GM12875 (cell line): ENCODE results near the gene WNT11.

Source experiments
- H3K4me3 ChIP-seq: one replicate; pipeline ENCODE4 v1.5.1; 2011; ENCODE audit warnings: low read depth, low read length, control low read depth
- CTCF ChIP-seq: IDR thresholded peaks from 2 replicates; pipeline ENCODE4 v1.5.1; 2011; ENCODE audit warnings: low read depth, mild to moderate bottlenecking, control low read depth, inconsistent platforms, low read length, moderate library complexity, borderline replicate concordance; ENCODE audit not compliant: insufficient read depth

Gene WNT11

GRCh38 chr11:76175783-76176182, 30.5 kb downstream of the WNT11 start:
- H3K4me3 ChIP-seq, result no peak overlapping the region
- TF ChIP-seq CTCF, result no peak

DNA sequence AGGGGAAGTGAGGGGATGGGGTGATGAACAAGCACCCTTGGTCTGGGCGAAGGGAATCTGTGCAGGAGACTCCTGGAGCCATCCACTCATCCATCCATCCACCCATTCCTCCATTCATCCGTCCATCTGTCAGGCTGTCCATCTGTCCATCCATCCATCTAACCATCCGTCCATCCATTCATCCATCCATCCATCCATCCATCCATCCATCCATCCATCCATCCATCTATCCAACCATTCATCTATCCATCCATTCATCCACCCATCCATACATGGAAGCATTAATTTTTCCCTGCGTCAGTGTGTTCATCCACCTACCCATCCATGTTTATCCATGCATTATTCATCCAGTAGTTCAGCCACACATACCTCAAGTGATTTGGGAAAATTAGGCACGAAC, 32.0 kb downstream of the WNT11 start:
- no peak overlapping the region for H3K4me3 ChIP-seq
- TF ChIP-seq CTCF, result no peak

DNA sequence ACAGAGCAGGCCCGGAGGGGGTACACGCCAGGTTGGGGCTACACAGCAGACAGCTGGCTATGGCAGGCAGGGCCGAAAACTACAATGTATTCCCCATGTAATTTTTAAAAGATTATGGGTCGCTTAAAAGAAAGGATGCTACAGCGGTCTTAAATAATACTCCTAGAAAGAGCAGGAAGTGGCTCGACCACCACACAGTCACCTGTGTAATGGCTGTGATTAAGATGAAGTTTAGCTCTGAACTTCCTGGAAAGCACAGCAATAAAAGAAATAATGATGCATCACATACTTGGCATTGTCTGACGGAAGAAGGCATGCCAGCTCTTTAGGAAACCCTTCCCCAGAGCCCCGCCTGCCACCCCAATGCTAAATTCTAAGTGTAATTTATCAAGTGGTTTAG, 32.6 kb downstream of the WNT11 start:
- no peak overlapping the region for H3K4me3 ChIP-seq
- TF ChIP-seq CTCF, result no peak

- H3K4me3 ChIP-seq, result no peak overlapping the region
- no peak for TF ChIP-seq CTCF
Observed at GRCh38 chr11:76172583-76172982, 33.7 kb downstream of the WNT11 start.

- no peak overlapping the region for H3K4me3 ChIP-seq
- no peak for TF ChIP-seq CTCF
Observed at GRCh38 chr11:76170468-76170867, 35.8 kb downstream of the WNT11 start.

- no peak for TF ChIP-seq CTCF
- H3K4me3 ChIP-seq, result no peak overlapping the region
Observed at GRCh38 chr11:76169473-76169896, 36.8 kb downstream of the WNT11 start.

GRCh38 chr11:76167590-76167989, 38.7 kb downstream of the WNT11 start:
- TF ChIP-seq CTCF, result no peak
- no peak overlapping the region for H3K4me3 ChIP-seq
